GM10266 (cell line): Measurements from ENCODE around the gene KCNJ10.

Experiments used
- DNase-seq: peaks from one replicate; pipeline ENCODE4 v3.0.0; 2012; ENCODE audit errors: extremely low spot score
- TF ChIP-seq, protein P1 (sequence below): IDR thresholded peaks from 2 replicates; pipeline ENCODE4 v1.5.1; 2012; ENCODE audit warnings: mild to moderate bottlenecking, low read depth; ENCODE audit not compliant: control insufficient read depth, insufficient read depth; ENCODE audit errors: missing control alignments

Gene KCNJ10

DNA sequence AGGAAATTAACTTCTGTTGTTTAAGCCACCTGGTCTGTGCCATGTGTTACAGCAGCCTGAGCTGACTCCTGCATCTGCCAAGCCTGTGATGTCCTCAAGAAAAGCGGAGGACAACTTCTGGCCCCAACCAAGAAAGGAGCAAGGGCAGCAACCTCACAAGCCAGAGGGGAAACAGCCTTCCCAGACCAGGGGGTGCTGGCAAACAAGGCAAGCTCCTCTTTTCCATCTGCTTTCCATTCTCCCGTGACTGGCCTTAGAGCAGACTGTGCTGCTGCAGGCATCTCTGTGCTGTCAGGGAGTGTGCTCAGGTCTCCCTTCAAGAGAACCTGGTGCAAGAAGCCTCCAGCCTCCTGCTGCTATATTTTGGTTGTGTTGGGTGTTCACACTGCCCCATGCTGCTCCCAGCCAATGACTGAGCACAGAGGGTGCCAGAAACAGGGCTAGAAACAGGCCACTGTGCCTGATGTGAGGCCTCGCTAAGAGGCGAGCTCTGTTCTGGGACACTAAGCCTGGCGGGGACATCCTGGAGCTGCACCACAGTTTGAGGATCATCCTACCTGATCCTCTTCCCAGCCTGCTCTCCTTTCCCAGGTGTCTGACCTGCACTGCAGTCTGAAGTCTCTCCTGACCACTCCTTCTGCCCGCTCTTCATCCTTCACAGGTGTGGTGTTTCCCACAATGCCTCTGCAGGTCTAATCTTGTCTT, 88.5 kb downstream of the KCNJ10 start:
- TF ChIP-seq, protein P1, sequence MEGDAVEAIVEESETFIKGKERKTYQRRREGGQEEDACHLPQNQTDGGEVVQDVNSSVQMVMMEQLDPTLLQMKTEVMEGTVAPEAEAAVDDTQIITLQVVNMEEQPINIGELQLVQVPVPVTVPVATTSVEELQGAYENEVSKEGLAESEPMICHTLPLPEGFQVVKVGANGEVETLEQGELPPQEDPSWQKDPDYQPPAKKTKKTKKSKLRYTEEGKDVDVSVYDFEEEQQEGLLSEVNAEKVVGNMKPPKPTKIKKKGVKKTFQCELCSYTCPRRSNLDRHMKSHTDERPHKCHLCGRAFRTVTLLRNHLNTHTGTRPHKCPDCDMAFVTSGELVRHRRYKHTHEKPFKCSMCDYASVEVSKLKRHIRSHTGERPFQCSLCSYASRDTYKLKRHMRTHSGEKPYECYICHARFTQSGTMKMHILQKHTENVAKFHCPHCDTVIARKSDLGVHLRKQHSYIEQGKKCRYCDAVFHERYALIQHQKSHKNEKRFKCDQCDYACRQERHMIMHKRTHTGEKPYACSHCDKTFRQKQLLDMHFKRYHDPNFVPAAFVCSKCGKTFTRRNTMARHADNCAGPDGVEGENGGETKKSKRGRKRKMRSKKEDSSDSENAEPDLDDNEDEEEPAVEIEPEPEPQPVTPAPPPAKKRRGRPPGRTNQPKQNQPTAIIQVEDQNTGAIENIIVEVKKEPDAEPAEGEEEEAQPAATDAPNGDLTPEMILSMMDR: no peak
- DNase-seq: no peak

DNA sequence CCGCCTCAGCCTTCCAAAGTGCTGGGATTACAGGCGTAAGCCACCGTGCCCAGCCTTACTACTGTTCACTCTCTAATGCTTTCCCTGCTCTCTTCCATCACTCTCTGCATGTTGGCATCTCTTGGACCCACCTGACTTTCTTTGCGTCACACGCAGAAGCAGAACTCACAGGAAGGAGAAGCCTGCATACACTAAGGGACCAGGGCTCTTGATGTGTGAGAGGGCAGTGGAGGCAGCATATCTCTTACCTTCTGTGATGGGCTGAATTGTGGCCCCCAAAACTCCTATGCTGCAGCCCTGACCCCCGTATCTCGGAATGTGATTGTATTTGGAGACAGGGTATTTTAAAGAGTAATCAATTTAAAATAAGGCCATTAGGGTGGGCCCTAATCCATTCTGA, 89.2 kb downstream of the KCNJ10 start:
- TF ChIP-seq, protein P1: no peak
- no peak for DNase-seq

DNA sequence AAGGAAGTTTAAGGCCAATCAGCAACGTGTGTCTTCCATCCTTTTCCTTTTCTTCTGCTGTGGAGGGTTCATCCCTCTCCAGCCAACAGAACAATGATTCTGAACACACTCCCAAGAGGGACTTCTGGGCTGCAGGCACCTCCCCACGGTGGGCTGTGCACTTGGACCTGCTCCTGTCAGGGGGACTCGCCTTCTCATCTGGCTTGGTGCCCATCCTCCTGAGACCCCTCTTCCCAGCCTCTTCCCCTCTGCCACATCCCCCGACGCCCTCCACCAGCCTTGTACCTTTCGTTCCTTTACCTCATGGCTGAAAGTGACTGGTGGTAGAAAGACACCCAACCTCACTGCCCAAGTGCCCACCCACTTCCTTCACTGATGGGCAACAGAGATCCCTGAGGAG, 89.9 kb downstream of the KCNJ10 start:
- no peak for DNase-seq
- TF ChIP-seq, protein P1: no peak

DNA sequence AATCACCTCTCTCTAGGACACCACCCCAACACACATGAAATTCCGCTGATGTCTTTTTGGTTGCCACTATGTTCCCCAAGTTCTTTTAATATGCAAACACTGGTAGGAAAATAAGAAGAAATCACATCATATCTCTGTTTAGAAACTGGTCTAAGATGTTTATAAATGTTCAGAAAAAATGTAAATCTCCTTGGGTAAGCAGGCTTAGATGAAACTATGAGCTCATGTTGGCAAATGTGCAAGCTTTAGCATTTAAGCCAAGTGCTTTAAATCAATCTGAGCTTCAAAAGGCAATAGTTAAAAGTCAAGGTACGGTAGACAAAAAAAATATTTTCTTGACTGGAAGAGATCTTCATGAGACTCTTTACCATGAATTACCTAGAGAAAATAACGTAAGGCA, 90.7 kb downstream of the KCNJ10 start:
- no peak for DNase-seq
- TF ChIP-seq, protein P1: no peak

DNA sequence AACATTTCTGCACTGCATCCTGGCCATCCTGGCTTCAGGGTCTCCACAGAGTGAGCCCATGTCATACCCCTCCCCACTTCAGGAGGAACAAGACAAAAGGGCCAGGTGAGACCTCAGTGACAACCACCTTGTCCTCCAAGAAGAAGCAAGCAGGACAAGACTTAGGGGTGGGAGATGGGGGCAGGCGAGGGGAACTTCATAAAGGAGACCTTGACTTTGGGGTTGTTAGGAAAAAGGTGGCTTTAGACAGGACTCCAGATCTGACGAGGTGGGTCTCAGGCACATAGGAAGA, 91.9 kb downstream of the KCNJ10 start:
- DNase-seq: no peak
- TF ChIP-seq, protein P1: no peak

DNA sequence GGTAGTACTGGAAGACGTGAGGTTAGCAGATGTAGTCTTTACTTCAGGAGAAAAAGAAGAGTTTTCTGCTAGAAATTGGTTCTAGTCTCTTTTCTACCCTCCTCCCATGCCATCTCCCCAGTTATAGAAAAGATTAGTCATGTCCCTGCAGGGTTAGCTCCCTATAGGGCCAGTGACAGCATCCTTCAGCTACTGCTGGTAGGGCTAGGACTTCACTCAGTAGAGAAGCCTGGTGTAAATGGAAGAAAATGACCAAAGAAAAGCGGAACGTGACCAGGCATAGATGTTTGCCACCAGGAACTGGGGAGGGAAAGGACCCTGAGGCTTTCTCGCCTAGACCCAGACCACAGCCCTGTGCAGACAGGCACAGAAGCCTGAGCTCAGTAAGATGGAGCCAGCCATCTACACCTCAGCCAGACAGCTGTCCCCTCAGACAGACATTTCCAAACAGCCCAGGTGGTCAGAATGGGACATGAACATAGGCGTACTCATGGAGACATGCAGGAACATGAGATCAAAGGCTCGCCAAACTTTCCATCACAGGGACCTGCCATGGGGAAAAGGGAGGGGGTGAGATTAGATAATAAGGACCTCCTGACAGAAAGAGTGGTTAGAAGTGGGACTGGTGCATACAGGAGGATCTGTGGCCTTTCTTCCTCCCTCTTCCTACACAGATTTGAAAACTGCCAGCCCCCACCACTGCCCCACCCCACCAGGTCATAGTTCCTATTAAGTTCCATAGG, 92.4 kb downstream of the KCNJ10 start:
- DNase-seq: no peak
- TF ChIP-seq, protein P1: no peak

DNA sequence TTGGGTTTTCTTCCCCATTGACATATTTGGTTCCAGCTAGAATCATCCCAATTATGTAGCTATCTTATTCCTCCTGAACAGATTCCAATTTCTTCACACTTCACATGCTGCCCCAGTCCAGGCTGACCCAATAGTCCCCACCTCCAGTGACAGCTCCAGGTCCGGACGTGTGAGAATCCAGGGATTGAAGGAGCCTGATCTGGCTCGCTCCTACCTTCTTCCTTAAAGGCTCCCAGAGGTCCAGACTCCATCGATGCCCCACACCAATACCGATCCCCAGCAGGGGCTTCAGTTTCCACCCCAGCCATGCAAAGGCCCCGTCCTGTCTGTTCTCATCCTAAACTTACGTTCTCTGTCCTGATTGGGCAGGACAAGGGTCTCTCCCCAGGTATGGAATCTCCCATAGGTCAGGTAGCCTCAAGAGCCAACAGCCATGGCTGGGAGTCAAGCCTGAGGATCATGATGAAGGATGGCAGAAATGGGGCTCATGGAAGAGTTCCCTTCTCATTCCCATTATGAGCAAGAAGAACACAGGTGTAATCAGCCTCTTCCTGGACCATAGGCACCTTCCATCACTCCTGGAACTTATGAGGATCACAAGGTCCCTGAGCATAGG, 95.5 kb downstream of the KCNJ10 start:
- DNase-seq: no peak
- TF ChIP-seq, protein P1: no peak
